ENCODE measurements around the gene ZBP1.

ZBP1 gene

DNA sequence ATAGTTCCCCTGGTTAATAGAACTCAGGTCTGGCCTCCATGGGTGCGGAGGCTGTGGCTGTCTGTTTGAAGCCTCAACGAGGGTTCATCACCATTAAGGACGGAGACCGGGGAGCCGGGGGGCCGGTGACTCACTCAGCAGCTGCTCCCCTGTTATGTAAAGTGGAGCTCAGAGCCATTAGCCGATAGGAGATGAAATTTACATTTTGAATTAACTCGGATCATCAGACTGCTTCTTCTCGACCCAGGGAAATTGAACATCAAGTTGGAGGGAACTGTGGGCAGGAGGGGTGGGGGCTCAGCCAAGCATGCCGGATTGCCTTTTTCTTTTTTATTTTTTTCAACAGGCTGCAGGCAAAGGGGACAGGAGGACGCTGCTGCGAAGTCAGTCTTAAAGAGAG is 47.0 kb downstream of the ZBP1 start:
- DNase-seq (ENCODE audit: low read depth, low spot score): no peak

DNA sequence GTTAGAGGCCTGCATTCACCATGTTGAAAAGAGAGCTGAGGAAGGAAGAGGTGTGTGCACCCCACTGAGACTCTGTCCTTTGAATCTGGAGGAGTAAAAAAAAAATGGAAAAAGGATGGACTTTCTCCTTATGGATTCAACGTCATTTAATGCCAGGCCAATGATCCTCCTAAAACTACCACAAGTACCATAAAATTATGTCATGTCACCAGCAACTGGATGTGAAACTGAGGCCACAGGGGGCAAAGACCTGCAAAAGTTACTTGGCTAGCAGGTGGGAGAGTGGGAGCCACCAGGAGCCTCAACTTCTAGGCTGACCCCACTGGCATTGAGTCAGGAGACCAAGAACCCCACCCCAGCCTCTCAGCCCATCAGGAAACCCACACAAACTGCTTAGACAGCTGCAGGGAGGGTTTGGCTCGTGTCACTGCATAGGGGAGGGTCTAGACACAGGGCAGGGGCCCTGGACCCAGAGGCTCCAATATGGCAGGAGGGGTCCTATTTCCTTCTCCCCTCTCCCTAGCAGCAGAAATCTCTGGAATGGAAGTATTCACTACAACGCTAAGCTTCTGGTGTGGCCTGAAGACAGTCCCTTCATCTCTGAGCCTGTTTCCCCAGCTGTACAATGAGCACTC is 48.3 kb downstream of the ZBP1 start:
- DNase-seq (ENCODE audit: low read depth, low spot score): no peak

GRCh38 chr20:57570920-57571319 is 49.3 kb downstream of the ZBP1 start:
- no peak for DNase-seq (ENCODE audit: low read depth, low spot score)

DNA sequence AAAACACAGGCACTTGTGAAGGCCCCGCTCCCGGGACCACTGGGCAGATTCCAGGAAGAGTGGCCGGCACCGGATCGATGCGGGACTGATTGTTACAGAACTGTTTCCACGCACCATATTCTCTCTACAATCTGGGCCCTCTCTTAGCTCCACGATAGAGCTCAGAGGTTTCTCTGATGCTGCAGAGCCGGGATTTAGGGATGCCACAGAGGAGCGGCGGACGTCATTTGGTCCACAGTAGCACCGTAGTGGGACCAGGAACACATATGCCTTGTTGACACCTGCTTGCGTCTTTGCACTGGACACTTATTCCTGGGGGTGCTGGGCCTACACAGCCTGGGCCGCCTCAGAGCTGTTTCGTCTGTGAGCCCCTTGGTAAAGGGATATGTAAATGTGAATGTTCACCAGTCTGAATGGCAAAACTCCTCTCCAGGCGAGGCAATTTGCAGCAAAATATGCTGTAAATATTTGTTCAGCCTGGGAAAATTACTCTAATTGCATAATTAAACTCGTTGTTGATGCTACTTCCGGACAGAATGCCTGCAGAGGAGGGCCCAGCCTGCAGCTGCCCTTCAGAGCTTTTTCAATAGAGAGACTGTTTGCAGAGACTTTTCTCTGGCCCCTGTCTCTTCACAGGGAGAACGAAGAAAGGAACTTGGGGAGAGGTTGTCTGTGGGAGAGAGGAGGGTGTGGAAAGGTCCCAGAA is 49.9 kb downstream of the ZBP1 start:
- DNase-seq (ENCODE audit: low read depth, low spot score): no peak

DNA sequence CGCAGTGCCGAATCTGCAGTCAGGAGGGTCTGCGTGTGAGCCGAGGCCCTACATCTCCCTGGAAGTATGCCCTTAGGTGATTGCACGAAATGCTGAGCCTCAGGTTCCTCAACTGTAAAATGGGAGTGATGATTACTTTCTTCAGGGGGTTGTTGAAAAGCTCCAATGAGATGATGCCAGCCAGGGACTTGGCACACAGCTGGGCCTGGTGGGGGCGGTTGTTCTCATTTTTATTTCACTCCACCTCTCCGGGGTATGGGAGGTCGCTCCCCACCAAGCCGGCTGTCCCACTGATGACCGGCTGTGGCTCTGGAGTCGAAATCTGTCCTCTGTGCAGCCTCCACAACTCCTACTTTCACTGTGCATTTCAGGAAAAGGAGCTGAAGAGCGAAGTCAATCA is 51.3 kb downstream of the ZBP1 start:
- no peak for DNase-seq (ENCODE audit: low read depth, low spot score)

DNA sequence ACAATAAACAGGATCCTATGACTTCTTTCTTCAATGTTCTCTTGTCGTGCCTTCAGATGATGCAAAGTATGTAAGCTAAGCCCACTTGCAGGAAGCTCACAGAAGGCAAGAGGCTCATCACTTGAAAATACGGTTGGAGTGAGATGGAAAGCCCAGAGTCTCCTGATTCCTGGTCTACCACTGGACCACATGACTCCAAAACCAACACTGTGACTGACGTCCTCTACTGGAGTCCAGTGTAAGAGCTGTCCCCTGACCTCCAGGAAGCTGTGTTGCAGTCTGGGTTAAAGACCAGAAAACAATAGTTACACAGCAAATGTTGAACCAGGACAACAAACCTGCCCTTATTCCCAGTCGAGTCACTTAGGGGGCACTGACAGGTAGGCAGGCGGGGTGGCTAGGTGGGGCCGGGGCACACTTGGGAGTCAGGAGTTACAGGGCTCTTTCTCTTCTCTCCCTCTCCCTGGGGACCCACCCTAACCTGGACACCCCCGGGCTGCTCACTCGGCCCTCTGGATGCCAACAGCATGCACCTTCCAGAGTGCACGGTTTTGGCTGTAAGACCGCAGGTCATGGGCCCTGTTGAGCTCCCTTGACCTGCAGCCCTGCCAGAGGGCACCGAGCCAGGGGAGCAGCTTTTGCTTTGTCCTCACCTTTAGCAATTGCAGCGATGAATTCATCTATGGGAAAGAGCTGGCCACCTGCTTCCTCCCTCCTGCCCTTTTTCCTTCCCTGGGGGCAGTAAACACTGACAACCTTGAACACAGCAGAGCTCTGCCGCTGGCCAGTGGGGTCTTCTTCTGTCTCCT is 51.9 kb downstream of the ZBP1 start:
- DNase-seq (ENCODE audit: low read depth, low spot score): peak; percentile 47

DNA sequence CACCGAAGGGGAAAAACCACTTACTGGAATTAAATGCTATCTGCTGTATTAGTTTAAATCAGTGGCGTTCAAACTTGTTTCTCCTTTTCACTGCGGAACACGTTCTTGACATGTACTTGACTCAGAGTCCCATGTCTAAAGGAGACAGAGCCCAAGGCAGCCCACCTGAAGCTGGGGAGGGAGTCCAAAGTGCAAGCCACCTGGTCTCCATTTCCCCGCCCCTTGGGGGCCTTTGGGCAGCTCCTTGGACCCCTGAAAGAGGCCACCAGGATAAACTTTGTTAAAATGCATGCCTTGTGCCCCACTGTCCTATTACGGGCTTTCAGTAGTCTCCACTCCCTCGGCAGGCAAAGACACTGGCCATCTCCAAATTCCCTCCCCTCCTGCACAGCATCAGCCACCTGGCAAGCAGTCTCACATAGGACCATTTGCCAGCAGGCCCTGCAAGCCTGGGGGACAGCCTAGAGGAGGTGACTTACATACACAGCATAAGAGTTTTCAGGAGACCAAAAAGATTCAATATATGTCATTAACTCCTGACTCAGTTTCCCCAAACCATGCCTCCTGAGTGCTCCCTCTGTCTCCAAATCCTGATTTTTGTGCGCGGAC is 52.7 kb downstream of the ZBP1 start:
- no peak for DNase-seq (ENCODE audit: low read depth, low spot score)

GRCh38 chr20:57566803-57567459 is 53.3 kb downstream of the ZBP1 start:
- no peak for DNase-seq (ENCODE audit: low read depth, low spot score)

DNA sequence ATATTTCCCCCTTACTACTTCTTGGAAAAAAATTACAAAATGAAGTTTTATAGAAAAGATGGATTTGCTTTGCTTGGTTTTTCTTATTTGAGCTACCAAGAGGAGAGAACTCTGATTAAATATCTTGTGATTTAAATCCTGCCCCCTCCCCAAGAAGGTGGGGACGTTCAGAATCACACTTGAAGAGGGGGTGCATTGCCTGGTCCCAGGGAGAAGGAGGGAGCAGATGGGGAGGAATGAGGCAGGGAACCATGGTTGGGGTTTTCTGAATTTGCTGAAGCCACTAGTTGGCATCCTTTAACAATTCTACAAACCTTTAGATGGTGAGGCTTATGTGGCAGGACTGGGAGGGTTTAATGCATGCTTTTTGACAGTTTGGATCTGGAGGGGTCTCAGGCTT is 53.8 kb downstream of the ZBP1 start:
- DNase-seq (ENCODE audit: low read depth, low spot score): no peak

DNA sequence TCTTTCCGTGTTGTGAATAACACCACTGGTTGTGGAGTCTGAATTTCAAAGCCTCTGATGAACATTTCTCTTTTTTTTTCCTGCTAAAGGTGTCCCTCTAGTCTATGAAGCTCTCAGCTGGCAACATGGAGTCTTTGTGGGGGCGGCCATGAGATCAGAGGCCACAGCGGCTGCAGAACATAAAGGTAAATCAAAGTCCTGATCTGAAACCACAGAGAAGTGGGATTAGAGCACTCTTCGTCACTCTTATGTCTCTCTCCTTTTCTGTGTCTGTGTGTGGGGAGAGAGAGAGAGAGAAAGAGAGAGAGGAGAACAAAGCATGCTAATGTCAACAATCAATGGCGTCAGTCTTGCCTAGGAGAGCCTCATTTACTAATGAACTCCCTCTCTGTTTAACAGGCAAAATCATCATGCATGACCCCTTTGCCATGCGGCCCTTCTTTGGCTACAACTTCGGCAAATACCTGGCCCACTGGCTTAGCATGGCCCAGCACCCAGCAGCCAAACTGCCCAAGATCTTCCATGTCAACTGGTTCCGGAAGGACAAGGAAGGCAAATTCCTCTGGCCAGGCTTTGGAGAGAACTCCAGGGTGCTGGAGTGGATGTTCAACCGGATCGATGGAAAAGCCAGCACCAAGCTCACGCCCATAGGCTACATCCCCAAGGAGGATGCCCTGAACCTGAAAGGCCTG is 55.1 kb downstream of the ZBP1 start:
- DNase-seq (ENCODE audit: low read depth, low spot score): no peak

- DNase-seq (ENCODE audit: low read depth, low spot score): no peak
Measured at GRCh38 chr20:57564180-57564802, 55.9 kb downstream of the ZBP1 start.

DNA sequence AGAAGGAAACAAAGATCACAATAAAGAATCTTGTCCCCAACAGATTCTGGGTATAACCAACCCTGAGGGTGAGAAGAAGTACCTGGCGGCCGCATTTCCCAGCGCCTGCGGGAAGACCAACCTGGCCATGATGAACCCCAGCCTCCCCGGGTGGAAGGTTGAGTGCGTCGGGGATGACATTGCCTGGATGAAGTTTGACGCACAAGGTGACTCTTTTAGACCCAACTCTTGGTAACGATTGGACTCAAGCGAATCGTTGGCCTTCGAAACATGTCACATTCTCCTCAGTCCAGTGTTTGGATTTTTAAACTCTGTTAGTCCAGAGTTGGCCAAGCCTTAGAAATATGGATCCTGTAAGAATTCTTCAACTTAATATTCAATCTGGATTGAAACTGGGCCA is 56.7 kb downstream of the ZBP1 start:
- DNase-seq (ENCODE audit: low read depth, low spot score): no peak

DNA sequence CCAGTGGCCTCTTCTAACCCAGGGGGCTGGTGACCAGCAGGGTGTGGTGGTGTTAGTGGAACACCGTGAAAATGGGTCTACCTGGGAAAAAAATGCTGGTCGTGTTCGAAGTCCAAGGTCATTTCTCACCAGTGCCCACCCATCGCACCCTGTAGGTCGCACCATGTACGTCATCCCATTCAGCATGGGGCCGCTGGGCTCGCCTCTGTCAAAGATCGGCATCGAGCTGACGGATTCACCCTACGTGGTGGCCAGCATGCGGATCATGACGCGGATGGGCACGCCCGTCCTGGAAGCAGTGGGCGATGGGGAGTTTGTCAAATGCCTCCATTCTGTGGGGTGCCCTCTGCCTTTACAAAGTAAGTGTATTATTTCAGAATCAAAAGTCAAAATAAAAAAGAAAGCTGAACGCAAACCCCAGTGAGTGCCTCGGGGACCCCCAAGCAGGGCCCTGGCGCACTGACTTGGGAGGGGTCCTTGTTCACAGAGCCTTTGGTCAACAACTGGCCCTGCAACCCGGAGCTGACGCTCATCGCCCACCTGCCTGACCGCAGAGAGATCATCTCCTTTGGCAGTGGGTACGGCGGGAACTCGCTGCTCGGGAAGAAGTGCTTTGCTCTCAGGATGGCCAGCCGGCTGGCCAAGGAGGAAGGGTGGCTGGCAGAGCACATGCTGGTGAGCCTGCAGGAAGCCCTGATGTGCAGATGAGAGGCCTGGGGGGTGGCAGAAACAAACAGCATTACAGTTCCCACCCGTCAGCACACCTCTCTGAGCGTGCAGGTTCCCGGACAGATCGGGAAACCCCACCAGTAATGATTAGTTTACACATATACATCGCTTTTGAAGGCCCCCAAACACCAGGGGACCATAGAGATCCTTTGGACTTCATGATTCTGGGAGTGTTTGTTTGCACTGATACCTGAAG is 57.4 kb downstream of the ZBP1 start:
- DNase-seq (ENCODE audit: low read depth, low spot score): no peak

- no peak for DNase-seq (ENCODE audit: low read depth, low spot score)
Measured at GRCh38 chr20:57561356-57562279, 58.6 kb downstream of the ZBP1 start.

- no peak for DNase-seq (ENCODE audit: low read depth, low spot score)
Measured at GRCh38 chr20:57560554-57561355, 59.5 kb downstream of the ZBP1 start, which contains the start of gene PCK1. Gene PCK1 (plus strand): TSS chr20:57561110. CDS start chr20:57561412, 302 bp downstream.

GRCh38 chr20:57559658-57560553 is 60.3 kb downstream of the ZBP1 start:
- no peak for DNase-seq (ENCODE audit: low read depth, low spot score)

- DNase-seq (ENCODE audit: low read depth, low spot score): no peak
Measured at GRCh38 chr20:57559289-57559634, 61.0 kb downstream of the ZBP1 start.
